GM18907 (cell line): ENCODE results near the gene ABCA9.
"Not testable (repeated sequence)": the region's sequence is repeated elsewhere in the genome, so short reads cannot be mapped to it uniquely, and the experiment has no call there.

Source experiments
- ATAC-seq: cut with Tn5 transposase; IDR thresholded peaks from one replicate; pipeline ENCODE4 v1.9.1; 2021; ENCODE audit warnings: mild to moderate bottlenecking, moderate library complexity; ENCODE audit not compliant: unreplicated experiment

ABCA9 gene

GRCh38 chr17:69060822-69061221 is at the start of gene ABCA9:
Gene ABCA9, minus strand, starts transcription at chr17:69060927. Its CDS starts 9,801 bp downstream, at chr17:69051126.
- no peak for ATAC-seq

- no peak for ATAC-seq
Measured at GRCh38 chr17:69105907-69106730, 45.4 kb upstream of the ABCA9 start.

GRCh38 chr17:69103557-69104233 is 43.0 kb upstream of the ABCA9 start:
- ATAC-seq, result no peak

GRCh38 chr17:69098625-69099024 is 37.9 kb upstream of the ABCA9 start:
- ATAC-seq, result no peak

GRCh38 chr17:69096541-69096940 is 35.8 kb upstream of the ABCA9 start:
- no peak for ATAC-seq

- ATAC-seq, result no peak
Measured at GRCh38 chr17:69093995-69094394, 33.3 kb upstream of the ABCA9 start.

GRCh38 chr17:69093279-69093789 is 32.6 kb upstream of the ABCA9 start:
- ATAC-seq, result no peak

GRCh38 chr17:69090365-69090764 is 29.6 kb upstream of the ABCA9 start:
- ATAC-seq, result no peak

GRCh38 chr17:69088643-69089200 is 28.0 kb upstream of the ABCA9 start:
- no peak for ATAC-seq

- ATAC-seq, result no peak
Measured at GRCh38 chr17:69086641-69087040, 25.9 kb upstream of the ABCA9 start.

- no peak for ATAC-seq
Measured at GRCh38 chr17:69084911-69085310, 24.2 kb upstream of the ABCA9 start.

GRCh38 chr17:69082696-69083095 is 22.0 kb upstream of the ABCA9 start:
- ATAC-seq, result no peak

GRCh38 chr17:69078864-69079263 is 18.1 kb upstream of the ABCA9 start:
- no peak for ATAC-seq

GRCh38 chr17:69075823-69076222 is 15.1 kb upstream of the ABCA9 start:
- ATAC-seq, result no peak

- not testable (repeated sequence) for ATAC-seq
Measured at GRCh38 chr17:69073392-69073791, 12.7 kb upstream of the ABCA9 start.

GRCh38 chr17:69072803-69073256 is 12.1 kb upstream of the ABCA9 start:
- not testable (repeated sequence) for ATAC-seq

- ATAC-seq, result not testable (repeated sequence)
Measured at GRCh38 chr17:69071233-69071586, 10.5 kb upstream of the ABCA9 start.

GRCh38 chr17:69070378-69071232 is 9.9 kb upstream of the ABCA9 start:
- not testable (repeated sequence) for ATAC-seq

- ATAC-seq, result no peak
Measured at GRCh38 chr17:69069226-69069750, 8.6 kb upstream of the ABCA9 start.

GRCh38 chr17:69067274-69068047 is 6.7 kb upstream of the ABCA9 start:
- no peak for ATAC-seq
